ENCODE data around the gene KCNV2.

KCNV2 gene

DNA sequence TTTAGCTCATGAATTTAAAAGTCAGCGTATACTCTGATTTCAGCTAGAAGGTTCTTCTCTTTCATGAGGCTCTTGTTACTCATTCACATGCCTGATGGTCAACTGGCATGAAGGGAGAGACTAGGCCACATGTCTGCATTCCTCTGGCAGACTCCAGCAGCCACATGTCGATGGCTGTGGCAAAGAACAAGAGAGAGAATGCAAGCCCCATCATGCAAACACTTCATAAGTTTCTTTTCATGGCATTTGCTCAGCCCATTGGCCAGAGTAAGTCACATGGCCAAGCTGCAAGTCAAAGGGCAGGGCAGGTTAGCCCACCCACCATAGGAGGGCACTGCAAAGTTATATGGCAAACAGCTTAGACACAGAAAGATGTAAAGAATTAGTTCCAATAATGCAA, 5.4 kb downstream of the KCNV2 start:
- no peak for DNase-seq

GRCh38 chr9:2723376-2724065, 6.2 kb downstream of the KCNV2 start:
- no peak for DNase-seq

DNA sequence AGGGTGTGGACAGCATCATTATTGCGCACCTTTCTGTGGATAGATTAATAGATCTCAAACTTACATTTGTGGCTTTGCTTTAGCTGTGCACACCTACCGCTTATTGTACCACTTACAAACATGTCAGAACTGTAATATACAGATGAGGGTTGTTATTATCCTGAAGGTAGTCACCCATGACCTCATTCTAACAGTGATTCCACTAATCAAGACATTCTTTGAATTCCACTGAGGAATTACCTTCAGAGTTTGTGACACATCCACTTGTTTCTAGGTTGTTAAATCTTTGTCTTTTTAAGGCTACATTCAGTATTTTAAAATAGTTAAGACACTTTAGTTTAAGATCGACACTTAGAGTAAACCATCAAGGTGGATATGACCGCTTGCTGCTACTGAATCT, 7.8 kb downstream of the KCNV2 start:
- DNase-seq, result no peak

DNA sequence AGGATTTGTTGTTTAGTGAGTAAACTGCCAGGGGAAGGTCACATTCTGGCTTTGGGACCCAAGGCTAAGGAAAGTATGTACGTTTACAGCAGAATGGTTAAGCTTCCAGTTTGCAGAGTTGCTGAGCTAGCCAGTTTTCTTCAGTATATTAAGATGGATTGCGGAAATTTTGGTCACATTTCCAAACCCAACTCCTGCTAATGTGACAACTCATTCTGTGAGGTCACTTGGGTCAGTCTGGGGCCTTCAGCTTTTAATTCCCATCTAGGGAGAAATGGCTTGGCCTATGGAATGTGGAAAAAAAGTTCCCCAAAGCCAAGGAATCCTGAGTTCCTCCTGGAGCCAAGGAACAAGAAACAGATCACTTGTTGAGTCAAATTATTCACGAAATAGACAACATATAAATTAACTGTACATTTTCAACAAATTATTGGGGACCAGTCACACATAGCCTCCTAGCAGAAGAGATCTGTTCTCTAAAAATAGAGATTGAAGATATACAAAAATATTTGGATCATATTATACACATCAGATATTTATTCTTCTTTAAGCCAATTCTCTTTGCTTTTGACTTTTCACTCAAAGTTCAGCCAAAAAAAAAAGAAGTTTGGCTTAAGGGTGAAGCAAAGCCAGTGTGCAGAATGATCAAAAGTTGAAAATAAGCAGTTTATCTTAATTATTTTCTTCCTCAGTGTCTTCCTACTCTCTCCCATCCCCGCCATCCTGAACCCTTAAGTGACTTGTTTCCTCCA, 8.8 kb downstream of the KCNV2 start:
- no peak for DNase-seq

DNA sequence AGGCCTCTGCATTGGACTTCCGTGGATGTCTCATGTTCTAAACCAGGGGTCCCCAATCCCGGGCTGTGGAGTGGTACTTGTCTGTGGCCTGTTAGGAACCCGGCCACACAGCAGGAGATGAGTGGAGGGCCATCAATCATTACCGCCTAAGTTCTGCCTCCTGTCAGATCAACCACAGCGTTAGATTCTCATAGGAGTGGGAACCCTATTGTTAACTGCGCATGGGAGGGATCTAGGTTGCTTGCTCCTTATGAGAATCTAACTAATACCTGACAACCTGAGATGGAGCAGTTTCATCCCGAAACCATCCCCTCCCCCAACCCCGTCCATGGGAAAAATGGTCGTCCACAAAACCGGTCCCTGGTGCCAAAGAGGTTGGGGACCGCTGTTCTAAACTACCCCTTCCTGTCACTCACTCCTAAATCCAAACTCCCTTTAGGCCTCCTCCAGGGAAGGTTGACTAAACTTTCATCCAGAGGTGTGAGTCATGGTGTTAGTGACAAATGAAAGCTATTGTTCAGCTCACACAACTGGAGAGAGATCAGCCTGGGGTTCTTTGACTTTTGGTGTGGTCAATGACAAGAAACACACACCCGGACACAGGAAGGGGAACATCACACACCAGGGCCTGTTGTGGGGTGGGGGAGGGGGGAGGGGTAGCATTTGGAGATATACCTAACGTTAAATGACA, 9.5 kb downstream of the KCNV2 start:
- DNase-seq, result no peak

DNA sequence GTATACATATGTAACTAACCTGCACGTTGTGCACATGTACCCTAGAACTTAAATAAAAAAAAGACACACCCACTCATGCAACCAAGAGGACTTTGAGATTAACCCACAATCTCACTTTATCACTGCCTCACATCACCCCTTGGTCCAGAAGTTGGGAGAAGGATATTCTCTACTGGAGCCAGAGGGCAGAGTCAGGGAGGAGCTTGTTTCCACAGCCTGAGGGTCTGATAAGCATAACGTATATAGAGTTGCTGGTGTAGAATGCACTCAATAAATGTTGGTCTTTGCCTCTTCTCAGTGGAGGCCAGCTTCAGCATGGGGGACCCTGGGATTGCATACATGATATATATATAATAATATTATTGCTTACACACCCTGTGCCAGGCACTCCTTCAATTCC, 10.1 kb downstream of the KCNV2 start:
- DNase-seq, result no peak

DNA sequence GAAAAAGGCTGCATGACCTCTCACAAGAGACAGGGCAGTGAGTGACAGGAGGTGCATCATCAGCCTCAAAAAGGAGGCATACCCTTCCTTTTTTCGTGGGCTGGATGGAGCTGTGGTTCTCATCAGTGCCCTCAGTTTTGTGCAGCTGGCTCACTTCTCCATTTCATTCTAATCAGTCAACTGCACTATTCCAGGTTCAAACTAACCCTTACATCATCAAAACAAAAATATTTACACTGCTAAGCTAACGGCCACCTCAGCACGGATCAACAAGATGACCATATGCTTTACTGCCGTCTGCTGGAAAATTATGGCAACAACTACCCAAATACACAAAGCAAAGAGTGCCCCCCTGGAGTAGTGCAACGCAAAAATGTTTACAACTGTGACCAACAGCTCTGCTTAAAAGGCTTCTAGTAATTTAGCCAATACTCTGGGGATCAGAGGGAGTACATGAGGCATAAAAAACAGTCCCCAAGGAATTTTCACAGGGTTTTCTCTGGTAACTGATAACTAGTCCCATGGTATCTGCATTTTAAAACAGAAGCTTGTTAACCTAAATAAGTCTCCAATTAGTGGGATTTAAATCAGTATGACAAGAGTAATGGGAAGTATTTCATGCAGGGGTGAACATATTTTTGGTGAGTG, 10.8 kb downstream of the KCNV2 start:
- peak; percentile 40 for DNase-seq

GRCh38 chr9:2729003-2729402, 11.7 kb downstream of the KCNV2 start:
- no peak for DNase-seq

- DNase-seq, result no peak
These were observed 12.4 kb downstream of the KCNV2 start for GRCh38 chr9:2729721-2730120.

DNA sequence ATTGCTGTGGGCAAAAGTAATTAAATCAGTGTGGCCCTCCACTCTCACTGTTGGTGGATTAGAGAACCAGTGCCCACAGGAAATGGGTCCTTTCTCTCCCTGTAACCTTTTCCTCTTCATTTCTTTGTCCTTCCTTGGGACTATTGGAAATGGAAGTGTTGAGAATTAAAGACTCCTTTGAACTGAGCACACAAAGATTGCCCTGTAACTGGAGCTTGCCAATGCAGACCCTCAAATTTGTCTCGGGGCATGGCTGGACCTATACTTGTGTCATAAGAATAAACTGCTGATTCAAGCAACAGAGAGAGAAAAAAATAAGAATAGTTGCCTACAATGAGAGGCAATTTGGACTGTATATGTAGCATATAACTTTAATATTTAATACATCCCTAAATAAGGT, 13.7 kb downstream of the KCNV2 start:
- DNase-seq, result no peak

DNA sequence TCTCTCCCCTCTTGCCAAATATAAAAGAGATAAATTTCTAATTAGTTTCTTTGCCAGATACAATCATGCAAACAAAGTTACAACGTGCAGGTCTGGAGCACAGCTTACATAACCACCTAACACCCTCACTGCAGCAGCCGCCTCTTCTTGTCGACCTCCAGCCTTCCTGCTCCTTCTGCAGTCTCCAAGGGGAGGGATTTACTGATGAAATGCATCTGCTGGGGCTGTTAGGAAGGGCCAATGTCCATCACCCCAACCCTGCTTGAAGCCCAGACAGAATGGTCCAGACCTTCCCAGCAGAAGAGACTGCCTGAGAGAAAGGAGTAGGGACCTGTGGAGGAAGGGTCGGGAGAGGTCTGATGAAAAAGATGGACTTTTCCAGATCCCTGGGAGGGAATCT, 15.2 kb downstream of the KCNV2 start:
- DNase-seq, result no peak

- DNase-seq, result no peak
These were observed 23.3 kb downstream of the KCNV2 start for GRCh38 chr9:2740616-2741015.

DNA sequence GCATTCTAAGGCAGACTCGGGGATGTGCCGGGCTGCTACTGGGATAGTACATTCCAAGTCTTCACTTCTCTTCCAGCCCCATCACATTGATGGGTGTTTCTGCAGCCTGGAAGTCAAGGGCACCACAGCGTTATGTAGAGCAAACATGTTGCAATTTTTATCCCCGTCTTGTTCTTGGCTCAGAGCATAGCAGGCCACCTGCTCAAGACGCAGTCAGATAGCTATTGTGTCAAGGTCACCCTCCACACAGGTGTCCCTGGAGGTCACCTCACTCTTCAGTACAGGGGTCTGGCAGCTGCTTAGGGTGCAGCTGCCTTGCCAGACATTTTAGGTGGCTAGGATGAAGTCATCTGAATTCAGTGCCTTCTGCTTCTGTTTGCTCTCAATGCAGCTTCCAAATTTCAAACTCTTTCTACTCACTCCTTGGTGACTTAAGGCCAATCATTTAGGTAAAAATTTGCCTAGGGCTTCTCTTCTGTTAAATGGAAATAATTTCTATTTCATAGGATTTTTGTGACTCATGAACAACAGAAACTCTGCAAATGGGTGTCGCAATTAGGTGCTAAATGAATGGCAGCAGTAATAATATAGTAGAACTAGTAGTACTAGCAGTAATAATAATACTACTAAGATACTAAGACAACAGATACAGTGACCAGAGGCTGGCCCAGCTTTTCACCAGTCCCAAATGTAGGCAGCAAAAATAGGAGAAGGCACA, 24.3 kb downstream of the KCNV2 start:
- DNase-seq, result no peak

- no peak for DNase-seq
These were observed 24.9 kb downstream of the KCNV2 start for GRCh38 chr9:2742214-2742613.

- DNase-seq, result no peak
These were observed 26.7 kb downstream of the KCNV2 start for GRCh38 chr9:2743937-2744529.

DNA sequence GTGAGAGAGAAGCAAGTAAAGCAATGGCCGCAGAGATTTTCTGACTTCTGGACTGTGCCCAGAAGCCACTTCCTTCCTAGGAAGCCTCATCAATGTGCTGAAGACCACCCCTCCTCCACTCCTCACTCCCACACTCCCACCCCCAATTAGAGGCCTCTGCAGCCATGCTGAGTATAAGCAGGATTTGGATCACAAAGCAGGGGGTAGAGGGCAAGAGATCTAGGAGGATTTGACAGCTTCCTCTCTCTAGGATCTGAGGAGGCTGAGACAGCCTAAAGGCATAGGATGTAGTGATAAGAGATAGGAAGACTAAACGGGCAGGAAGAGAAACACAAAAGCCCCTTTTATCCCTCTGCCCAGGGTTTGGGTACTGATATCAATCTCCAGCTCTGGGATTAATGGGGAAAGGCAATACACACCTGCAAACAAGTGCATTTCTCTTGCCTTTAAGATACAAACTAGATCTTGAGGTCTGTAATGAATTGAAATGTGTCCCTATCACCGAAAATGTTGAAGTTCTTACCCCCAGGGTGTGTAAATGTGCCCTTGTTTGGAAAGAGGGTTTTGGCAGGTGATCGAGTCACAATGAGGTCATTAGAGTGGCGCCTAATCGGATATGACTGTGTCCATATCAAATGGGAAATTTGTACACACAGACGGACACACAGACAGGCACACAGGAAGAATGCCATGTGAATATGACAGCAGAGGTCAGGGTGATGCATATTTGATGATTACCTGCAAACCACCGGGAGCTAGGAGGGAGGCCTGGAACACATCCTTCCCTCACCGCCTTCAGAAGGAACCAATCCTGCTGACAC, 28.5 kb downstream of the KCNV2 start:
- DNase-seq, result no peak

DNA sequence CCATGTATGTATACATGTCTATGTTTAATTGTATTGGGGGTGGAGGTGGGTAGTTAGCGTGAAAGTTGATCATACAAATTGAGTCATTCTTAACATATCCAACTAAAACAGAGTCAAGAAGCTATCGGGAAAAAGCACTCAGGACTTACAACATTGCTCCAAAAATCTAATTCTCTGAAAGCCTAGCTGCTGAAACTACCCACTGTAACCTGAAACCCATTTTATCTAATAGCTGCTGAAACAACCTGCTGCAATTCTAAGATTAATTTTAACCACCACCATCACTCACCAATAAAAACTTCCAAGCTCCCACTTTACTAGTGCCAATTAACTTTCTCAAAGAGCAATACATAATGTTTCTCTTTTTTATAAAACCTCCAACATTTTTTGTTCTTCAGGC, 32.2 kb downstream of the KCNV2 start:
- no peak for DNase-seq

- no peak for DNase-seq
These were observed 38.0 kb downstream of the KCNV2 start for GRCh38 chr9:2755285-2755684.

DNA sequence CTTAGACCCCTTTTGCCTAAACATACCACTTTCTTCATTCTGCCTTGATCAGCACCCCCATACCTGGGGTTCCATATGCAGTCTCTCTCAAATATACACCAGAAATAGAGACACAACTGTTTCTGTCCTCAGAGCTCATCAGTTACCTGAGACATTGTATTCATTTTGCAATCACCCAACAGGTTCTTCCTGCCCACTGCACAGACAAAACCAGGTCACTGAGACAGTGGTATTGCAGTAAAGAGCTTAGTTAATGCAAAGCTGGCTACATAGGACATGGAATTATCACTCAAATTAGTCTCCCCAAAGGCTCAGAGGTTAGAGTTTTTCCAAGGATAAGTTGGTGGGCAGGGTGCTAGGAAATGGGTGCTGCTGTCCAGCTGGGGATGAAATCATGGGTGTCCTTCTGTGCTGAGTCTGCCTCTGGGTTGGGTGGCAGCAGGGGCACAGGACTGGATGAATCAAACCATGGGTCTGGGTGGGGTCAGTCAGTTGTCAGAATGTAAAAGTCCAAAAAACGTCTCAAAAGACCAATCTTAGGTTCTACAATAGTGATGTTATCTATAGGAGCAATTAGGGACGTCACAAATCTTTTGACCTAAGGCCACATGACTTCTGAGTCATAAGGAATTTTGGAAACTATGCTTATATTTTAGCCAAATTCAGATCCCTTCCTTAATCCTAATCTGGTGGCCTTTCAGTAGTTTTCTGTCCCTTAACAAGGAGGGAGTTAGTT, 41.0 kb downstream of the KCNV2 start:
- no peak for DNase-seq

DNA sequence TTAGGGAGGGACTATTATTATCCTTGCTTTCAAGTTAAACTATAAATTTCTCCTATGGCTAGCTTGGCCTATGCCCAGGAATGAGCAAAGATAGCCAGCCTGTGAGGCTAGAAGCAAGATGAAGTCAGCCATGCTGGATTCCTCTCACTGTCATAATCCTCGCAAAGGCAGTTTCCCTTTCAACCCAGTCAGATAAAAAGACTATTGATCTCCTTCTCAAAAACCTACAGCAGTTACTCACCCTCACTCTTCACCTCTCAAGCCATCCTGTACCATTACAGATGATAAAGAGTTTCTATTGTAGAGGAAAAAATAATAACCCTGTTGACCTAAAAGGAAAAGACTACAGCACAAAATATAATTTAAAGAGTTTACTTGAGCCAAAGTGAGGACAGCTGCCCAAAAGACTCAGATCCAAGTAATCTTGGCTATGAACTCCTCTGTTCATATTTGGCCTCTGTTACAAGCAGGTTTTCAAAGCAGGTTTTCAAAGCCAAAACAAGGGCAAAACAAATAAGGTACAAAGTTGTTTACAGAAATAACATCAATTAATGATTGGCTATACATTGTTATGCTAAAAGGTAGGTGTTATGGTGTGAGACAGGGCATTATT, 41.7 kb downstream of the KCNV2 start:
- DNase-seq, result no peak

All from DMS79 treated with DMSO at 0.1 percent for 48 hours (cell line).